HepG2 (cell line): ENCODE measurements around the gene IPO8. TPM values are rescaled to one million over a fixed set of nuclear protein-coding genes. Genes with fewer than 3 reads are reported as not detected.
A peak's percentile ranks its signal among the peaks of the same experiment; 100 is the strongest.

Source experiments
- ATRX ChIP-seq: sonication (generic); formaldehyde crosslinking; IDR thresholded peaks from 2 replicates; pipeline ENCODE4 v1.4.0; 2020; ENCODE audit warnings: missing genetic modification reagents, borderline replicate concordance
- FOXK2 ChIP-seq: fragments of 450-650 bp; IDR thresholded peaks from 2 replicates; pipeline ENCODE4 v1.6.1; 2016
- FOXM1 ChIP-seq: sonication (generic); formaldehyde crosslinking; IDR thresholded peaks from 2 replicates; pipeline ENCODE4 v1.5.0; 2020; ENCODE audit warnings: missing genetic modification reagents
- HDAC2 ChIP-seq: sonication (generic); formaldehyde crosslinking; IDR thresholded peaks from 2 replicates; pipeline ENCODE4 v1.4.0; 2020; ENCODE audit warnings: missing genetic modification reagents
- HNRNPK ChIP-seq: fragments of 200-400 bp; formaldehyde crosslinking; IDR thresholded peaks from 2 replicates; pipeline ENCODE4 v1.6.1; 2018; ENCODE audit warnings: low read length, low read depth, moderate library complexity, mild to moderate bottlenecking; ENCODE audit not compliant: poor library complexity, severe bottlenecking
- PAWR ChIP-seq: sonication (generic); formaldehyde crosslinking; IDR thresholded peaks from 2 replicates; pipeline ENCODE4 v1.4.0; 2020; ENCODE audit warnings: missing genetic modification reagents, mild to moderate bottlenecking, borderline replicate concordance
- PAX8 ChIP-seq: sonication (generic); formaldehyde crosslinking; IDR thresholded peaks from 2 replicates; pipeline ENCODE4 v1.8.0; 2022; ENCODE audit warnings: mild to moderate bottlenecking, missing genetic modification reagents, borderline replicate concordance
- PRPF4 ChIP-seq: fragments of 200-400 bp; formaldehyde crosslinking; IDR thresholded peaks from 2 replicates; pipeline ENCODE4 v1.6.1; 2016; ENCODE audit warnings: low read length, low read depth; ENCODE audit not compliant: poor library complexity, severe bottlenecking
- PTBP1 ChIP-seq: fragments of 200-400 bp; formaldehyde crosslinking; IDR thresholded peaks from 2 replicates; pipeline ENCODE4 v1.6.1; 2018; ENCODE audit warnings: low read length, low read depth; ENCODE audit not compliant: poor library complexity, severe bottlenecking
- SNRNP70 ChIP-seq: fragments of 200-400 bp; formaldehyde crosslinking; IDR thresholded peaks from 2 replicates; pipeline ENCODE4 v1.6.1; 2017; ENCODE audit warnings: mild to moderate bottlenecking, low read depth, low read length, moderate library complexity
- SOX5 ChIP-seq: IDR thresholded peaks from 2 replicates; pipeline ENCODE4 v1.6.1; 2016; ENCODE audit warnings: borderline replicate concordance
- TAF1 ChIP-seq: sonication (generic); formaldehyde crosslinking; IDR thresholded peaks from 2 replicates; pipeline ENCODE4 v1.4.0; 2020; ENCODE audit warnings: missing genetic modification reagents
- ZFYVE20 ChIP-seq: sonication (generic); formaldehyde crosslinking; IDR thresholded peaks from 2 replicates; pipeline ENCODE4 v1.8.0; 2023; ENCODE audit warnings: low read depth, mild to moderate bottlenecking, moderate library complexity, missing genetic modification reagents, borderline replicate concordance
- ZMYM3 ChIP-seq: sonication (generic); formaldehyde crosslinking; IDR thresholded peaks from 2 replicates; pipeline ENCODE4 v1.5.1; 2020; ENCODE audit warnings: mild to moderate bottlenecking, missing genetic modification reagents
- ZNF207 ChIP-seq: fragments of 450-650 bp; IDR thresholded peaks from 2 replicates; pipeline ENCODE4 v1.6.1; 2016; ENCODE audit warnings: antibody characterized with exemption, borderline replicate concordance
- ZNF333 ChIP-seq: sonication (generic); formaldehyde crosslinking; IDR thresholded peaks from 2 replicates; pipeline ENCODE4 v1.4.0; 2020; ENCODE audit warnings: mild to moderate bottlenecking, missing genetic modification reagents, borderline replicate concordance
- ZNF460 ChIP-seq: sonication (generic); formaldehyde crosslinking; IDR thresholded peaks from 2 replicates; pipeline ENCODE4 v1.5.1; 2020; ENCODE audit warnings: missing genetic modification reagents, mild to moderate bottlenecking, borderline replicate concordance
- ZNF546 ChIP-seq: sonication (generic); formaldehyde crosslinking; conservative IDR thresholded peaks from 2 replicates; pipeline ENCODE4 v1.8.1; 2023; ENCODE audit warnings: mild to moderate bottlenecking, missing genetic modification reagents
- ZNF569 ChIP-seq: sonication (generic); formaldehyde crosslinking; IDR thresholded peaks from 2 replicates; pipeline ENCODE4 v1.5.0; 2020; ENCODE audit warnings: mild to moderate bottlenecking, missing genetic modification reagents, moderate library complexity, borderline replicate concordance
- ZNF770 ChIP-seq: sonication (generic); formaldehyde crosslinking; IDR thresholded peaks from 2 replicates; pipeline ENCODE4 v1.5.0; 2020; ENCODE audit warnings: mild to moderate bottlenecking, missing genetic modification reagents
- polyA plus RNA-seq, 8 experiments: library from polyadenylated mRNA; depleted of rRNA in 3 of 8; stranded (reverse) in 7 of 8; unstranded in 1 of 8; fragments of >200 nt; fragmentation: Illumina TruSeq in 4 of 8; extraction: Trizol in 4 of 8; gene quantifications; 2 replicates each; pipeline versions ENCODE4 v1.2.1 to v1.2.3, GENCODE V29; 2011 to 2016; ENCODE audit warnings: low read depth in 4 of 8, missing spikeins in 1 of 8, mixed read lengths in 1 of 8; ENCODE audit not compliant: insufficient read depth in 1 of 8
- total RNA-seq, 5 experiments: library from RNA; depleted of rRNA; stranded (reverse); fragments of >200 nt; fragmentation: Illumina TruSeq; extraction: Trizol; gene quantifications; 2 replicates each; pipeline ENCODE4 v1.2.3, GENCODE V29; 2016; ENCODE audit warnings: low read depth in 1 of 5
- TF ChIP-seq, protein P1 (sequence below): sonication (generic); formaldehyde crosslinking; IDR thresholded peaks from 2 replicates; pipeline ENCODE4 v1.4.0; 2020; ENCODE audit warnings: mild to moderate bottlenecking, missing genetic modification reagents
- TF ChIP-seq, protein P2 (sequence below): sonication (generic); formaldehyde crosslinking; IDR thresholded peaks from 2 replicates; pipeline ENCODE4 v1.5.0; 2020; ENCODE audit warnings: mild to moderate bottlenecking, missing genetic modification reagents
- TF ChIP-seq, protein P3 (sequence below): sonication (generic); formaldehyde crosslinking; IDR thresholded peaks from 2 replicates; pipeline ENCODE4 v1.8.0; 2023; ENCODE audit warnings: mild to moderate bottlenecking, missing genetic modification reagents

The IPO8 gene
- total and polyA plus RNA-seq, 2 of the 13 experiments (the other 11 are each of a cell fraction or from before 2014, with no cell fraction given), result 6.3 to 21.8 TPM

DNA sequence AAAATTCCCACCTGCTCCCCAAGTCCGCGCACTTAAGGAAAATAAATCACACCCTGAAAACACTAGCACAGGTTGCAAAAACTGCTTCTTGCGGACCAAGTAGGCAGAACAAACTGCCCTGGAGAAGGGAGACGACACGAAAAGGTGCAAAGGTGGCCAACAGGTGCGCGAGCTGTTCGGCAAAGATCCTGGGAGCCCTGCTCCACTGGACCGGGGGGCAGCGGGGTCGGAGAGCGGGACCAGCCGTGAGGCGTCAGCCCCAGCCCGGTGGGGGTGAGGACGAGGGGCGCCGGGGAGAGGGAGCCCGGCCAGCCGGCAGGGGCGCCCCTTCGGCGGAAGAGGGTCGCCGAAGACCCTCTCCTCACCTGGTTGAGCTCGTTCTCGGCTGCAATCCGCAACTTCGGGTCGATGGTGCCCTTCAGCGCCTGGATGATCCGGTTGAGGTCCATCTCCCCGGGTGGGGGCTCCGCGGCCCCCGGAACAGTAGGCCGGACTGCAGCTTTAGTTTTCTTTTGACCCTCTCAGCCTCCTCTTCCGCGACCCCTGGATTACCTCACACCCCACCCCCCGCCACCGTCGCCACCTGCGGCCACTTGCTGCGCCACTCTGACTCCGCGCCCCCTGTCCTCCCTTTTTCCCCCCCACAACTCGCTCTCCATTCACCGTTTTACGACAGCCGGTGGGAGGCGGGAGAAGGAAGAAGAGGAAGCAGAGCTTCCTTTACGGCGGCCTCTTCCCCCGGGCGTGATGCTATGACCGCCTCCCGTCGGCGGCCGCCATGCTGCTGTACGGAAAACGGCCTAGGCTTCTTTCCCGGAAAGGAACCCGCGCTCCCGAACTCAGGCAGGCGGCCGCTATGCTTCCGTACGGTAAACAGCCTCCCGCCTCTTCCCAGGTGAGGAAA lies at the start of gene IPO8 (continued):
- TF ChIP-seq HNRNPK, result peak; percentile 45
- TF ChIP-seq, protein P1, sequence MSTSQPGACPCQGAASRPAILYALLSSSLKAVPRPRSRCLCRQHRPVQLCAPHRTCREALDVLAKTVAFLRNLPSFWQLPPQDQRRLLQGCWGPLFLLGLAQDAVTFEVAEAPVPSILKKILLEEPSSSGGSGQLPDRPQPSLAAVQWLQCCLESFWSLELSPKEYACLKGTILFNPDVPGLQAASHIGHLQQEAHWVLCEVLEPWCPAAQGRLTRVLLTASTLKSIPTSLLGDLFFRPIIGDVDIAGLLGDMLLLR, result no peak
- TF ChIP-seq ZNF770 (CRISPR knock-in tag), result no peak
- no peak for TF ChIP-seq PTBP1
- TF ChIP-seq SOX5 (CRISPR knock-in tag), result no peak
- TF ChIP-seq, protein P2, sequence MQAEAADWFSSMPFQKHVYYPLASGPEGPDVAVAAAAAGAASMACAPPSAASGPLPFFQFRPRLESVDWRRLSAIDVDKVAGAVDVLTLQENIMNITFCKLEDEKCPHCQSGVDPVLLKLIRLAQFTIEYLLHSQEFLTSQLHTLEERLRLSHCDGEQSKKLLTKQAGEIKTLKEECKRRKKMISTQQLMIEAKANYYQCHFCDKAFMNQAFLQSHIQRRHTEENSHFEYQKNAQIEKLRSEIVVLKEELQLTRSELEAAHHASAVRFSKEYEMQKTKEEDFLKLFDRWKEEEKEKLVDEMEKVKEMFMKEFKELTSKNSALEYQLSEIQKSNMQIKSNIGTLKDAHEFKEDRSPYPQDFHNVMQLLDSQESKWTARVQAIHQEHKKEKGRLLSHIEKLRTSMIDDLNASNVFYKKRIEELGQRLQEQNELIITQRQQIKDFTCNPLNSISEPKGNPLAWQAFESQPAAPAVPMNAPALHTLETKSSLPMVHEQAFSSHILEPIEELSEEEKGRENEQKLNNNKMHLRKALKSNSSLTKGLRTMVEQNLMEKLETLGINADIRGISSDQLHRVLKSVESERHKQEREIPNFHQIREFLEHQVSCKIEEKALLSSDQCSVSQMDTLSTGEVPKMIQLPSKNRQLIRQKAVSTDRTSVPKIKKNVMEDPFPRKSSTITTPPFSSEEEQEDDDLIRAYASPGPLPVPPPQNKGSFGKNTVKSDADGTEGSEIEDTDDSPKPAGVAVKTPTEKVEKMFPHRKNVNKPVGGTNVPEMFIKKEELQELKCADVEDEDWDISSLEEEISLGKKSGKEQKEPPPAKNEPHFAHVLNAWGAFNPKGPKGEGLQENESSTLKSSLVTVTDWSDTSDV (CRISPR knock-in tag), result no peak
- no peak for TF ChIP-seq ZFYVE20
- no peak for TF ChIP-seq FOXK2
- no peak for TF ChIP-seq ZNF207
- no peak; the same call in 1 of the 2 replicates for TF ChIP-seq ZNF460 (CRISPR knock-in tag)
- TF ChIP-seq HDAC2 (CRISPR knock-in tag), result no peak
- no peak for TF ChIP-seq PRPF4
- TF ChIP-seq ZNF333 (CRISPR knock-in tag), result no peak
- no peak for TF ChIP-seq PAX8 (CRISPR knock-in tag)
- no peak for TF ChIP-seq ZNF546
- peak; percentile 33; the same call in 1 of the 2 replicates for TF ChIP-seq TAF1 (CRISPR knock-in tag)
- TF ChIP-seq ZMYM3 (CRISPR knock-in tag), result 0 out of 2 replicates have a peak, but pooled peaks have one; percentile 12
- no peak for TF ChIP-seq ATRX (CRISPR knock-in tag)
- TF ChIP-seq ZNF569, result no peak
- TF ChIP-seq PAWR (CRISPR knock-in tag), result no peak
- no peak for TF ChIP-seq SNRNP70
- TF ChIP-seq, protein P3, sequence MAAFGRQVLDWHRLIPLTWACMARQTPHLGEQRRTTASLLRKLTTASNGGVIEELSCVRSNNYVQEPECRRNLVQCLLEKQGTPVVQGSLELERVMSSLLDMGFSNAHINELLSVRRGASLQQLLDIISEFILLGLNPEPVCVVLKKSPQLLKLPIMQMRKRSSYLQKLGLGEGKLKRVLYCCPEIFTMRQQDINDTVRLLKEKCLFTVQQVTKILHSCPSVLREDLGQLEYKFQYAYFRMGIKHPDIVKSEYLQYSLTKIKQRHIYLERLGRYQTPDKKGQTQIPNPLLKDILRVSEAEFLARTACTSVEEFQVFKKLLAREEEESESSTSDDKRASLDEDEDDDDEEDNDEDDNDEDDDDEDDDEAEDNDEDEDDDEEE (CRISPR knock-in tag), result no peak
- TF ChIP-seq FOXM1 (CRISPR knock-in tag), result no peak
